ENCODE measurements around the gene UNC13B.

DNA sequence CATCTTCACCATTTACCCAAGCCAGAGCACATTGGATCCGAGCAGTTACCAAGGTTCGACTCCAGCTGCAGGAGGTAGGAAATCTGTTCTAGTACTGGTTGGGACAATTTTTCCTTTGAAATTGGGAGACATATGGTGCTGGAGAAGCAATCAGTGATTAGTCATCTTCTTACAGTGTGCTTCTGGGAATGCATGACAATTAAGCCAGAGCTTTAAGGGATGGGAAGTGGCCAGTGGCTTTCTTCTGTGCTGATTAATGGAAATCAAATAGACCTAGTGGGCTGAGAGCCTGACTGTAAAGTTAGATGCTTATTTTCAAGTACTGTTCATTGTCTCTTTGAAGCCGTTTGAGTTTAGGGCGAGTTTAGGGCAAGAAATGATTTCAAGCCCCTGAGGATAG lies 152.1 kb downstream of the UNC13B start:
- TF ChIP-seq, protein P1, sequence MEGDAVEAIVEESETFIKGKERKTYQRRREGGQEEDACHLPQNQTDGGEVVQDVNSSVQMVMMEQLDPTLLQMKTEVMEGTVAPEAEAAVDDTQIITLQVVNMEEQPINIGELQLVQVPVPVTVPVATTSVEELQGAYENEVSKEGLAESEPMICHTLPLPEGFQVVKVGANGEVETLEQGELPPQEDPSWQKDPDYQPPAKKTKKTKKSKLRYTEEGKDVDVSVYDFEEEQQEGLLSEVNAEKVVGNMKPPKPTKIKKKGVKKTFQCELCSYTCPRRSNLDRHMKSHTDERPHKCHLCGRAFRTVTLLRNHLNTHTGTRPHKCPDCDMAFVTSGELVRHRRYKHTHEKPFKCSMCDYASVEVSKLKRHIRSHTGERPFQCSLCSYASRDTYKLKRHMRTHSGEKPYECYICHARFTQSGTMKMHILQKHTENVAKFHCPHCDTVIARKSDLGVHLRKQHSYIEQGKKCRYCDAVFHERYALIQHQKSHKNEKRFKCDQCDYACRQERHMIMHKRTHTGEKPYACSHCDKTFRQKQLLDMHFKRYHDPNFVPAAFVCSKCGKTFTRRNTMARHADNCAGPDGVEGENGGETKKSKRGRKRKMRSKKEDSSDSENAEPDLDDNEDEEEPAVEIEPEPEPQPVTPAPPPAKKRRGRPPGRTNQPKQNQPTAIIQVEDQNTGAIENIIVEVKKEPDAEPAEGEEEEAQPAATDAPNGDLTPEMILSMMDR (IDR thresholded peaks at IDR 0.05): no peak
- no peak for TF ChIP-seq POLR2A (IDR thresholded peaks at IDR 0.05)
